HG03095 (cell line): Measurements from ENCODE around the gene IL1RAPL1.

Source experiments
- ATAC-seq: cut with Tn5 transposase; IDR thresholded peaks from one replicate; pipeline ENCODE4 v1.9.1; 2021; ENCODE audit warnings: moderate library complexity; ENCODE audit not compliant: unreplicated experiment

The IL1RAPL1 gene

DNA sequence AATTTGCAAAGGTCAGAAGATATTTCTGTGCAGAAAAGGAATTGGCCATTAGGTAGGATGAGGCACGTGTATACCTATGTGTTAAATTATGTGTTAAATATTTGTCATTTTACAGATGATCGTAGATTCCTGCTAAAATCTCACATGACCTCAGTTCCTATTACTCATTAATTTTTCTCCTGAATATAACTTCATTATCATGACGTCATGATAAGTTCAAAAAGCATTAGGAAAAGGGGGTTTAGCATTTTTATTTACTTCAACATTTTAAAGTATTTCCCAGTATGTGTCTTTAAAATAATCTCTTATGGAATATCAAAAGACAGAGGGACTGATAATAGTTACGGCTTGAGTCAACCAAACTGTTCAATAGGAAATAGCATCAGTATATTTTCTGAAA is 372.8 kb downstream of the IL1RAPL1 start:
- no peak for ATAC-seq

DNA sequence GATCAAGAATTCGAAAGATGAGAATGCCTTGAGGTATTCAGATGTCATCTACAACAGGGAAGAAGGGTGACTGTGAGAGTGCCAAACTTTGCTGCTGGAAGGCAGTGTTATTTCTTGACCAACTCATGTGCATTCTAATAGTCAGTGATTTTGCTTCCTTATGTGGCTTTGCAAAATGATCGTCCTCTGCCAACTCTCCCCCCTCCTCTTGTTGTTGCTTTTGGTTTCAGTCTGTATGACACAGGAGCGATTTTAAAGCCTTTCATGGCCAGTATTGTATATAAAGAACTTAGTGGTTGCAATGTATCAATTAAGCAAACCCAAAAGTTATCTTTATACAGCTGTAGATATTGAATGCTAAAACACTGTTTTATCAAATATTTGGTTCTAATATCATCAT is 379.1 kb downstream of the IL1RAPL1 start:
- ATAC-seq: no peak

DNA sequence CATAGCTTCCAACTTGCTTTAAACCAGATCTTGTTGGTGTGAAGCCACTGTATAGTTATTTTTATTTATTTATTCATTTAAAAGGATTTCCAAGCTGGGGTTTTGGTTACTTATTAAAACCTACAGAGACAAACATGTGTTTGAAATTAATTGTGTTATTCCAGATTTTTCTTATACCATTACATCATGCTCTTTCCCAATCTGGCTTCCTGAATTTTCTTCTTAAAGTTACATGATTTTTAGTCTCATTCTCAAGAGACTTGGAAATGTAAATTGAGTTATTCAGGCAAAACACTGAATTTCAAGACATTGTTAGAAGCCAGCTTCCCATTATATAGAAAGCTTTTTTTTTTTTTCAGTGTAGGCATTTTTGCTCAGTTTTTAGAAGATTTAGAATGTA is 381.9 kb downstream of the IL1RAPL1 start:
- no peak for ATAC-seq

DNA sequence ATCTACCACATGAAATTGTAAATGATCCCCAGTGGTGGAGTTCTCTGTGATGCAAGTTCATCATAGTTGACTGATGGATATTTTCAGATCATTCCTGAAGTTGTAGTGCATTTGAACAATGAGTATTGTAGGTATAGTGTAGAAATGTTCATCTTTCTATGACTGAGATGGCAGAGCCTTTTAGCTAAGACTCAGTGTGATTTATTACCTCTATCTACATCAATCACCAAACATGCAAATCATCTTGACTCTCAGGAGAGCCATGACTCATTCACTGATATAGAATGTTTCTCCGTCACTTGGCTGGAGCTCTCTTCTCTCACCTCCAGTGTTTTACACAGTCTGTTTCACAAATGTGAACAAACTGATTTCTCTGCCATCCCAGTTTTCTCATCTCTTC is 392.6 kb downstream of the IL1RAPL1 start:
- no peak for ATAC-seq

DNA sequence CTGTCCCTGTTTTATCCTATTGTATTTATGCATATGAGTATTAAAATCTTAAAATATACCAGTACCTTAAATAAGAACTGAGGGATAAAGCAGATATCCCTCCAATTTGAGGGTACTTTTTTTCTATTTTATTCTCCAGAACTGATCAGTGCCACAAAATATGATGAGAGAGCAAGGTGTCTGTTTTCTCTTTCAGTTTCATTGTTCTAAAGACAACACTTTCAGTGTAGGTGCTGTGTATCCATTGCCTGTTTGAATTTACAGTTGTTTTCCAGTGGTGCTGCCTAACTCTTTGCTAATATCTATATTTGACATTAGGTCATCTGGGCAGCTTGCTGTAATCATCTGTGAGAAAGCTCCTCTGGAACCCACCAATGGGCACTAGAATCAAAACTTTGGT is 394.7 kb downstream of the IL1RAPL1 start:
- ATAC-seq: no peak

DNA sequence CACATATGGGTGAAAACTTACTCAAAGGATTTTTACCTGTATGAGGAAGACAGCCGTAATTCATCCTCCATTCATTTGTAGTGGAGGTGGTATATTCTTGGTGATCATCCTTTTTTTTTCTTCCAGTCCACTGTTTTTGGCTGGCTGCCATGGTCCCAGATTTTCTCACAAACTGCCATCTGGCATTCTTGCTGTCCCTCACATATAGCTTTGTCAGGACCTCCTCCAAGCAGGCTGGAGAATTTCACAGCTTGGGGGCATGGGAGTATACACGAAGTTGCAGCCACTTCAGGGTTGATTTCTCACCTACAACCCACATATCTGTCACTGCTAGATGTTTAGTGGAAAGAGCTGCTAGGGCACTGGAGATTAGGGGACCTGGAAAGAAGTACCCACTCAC is 401.0 kb downstream of the IL1RAPL1 start:
- ATAC-seq: no peak

DNA sequence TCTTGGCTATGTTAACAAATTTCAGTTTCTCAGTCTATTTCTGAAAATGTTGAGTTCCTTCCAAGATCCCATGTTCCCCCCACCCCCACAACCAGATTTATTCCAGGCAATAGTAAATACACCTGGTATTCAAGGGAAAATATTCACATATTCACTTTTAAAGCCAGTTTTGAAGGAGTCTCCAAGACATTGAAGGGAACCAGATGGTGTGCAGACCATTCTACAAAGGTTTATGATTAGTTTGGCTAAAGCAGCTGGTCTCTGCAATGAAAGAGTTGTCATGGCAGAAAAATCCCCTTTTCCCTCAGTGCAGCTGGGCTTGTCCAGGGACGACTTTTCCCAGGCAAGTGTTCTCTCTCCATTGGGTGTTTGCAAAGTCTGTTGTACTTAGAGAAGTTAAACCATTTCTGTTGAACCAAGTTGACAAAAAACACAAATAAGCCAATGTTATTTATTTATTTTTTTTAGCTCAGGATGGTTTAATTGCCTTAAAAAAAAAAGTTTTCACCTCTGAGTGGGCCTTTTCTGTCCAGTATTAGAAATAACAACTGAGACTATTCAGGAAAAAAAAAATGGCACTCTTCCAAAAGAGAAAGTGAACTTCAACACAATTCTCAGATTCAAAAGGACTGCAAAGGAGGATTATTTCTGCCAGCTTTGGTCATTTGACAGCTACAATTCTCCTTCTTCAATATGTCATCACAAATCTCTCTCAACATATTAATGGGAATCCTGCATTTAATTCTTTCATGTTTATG is 410.6 kb downstream of the IL1RAPL1 start:
- ATAC-seq: no peak

DNA sequence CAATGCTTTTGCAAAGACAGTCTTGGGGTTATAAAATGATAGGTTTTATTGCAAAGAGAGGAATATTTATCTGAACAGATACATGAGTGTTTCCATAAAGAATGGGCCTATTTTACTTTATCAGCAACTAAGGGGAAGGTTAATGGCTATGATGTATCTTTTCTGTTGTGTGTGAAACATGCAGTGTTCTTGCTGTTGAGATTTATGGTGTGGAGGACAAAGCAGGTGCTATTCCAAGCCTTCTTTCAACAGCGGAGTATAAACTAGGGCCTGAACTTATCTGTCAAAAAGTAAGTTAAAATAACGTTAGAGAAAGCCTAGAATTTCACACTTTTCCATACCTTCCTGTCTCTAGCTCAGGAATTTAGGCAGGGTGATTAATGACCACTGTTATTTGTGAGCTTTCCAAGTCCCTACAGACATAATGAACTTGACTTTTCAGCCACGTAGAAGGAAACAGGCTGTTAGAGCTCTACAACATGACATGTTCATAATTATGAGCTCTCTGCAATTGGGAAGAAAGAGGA is 411.4 kb downstream of the IL1RAPL1 start:
- no peak for ATAC-seq

DNA sequence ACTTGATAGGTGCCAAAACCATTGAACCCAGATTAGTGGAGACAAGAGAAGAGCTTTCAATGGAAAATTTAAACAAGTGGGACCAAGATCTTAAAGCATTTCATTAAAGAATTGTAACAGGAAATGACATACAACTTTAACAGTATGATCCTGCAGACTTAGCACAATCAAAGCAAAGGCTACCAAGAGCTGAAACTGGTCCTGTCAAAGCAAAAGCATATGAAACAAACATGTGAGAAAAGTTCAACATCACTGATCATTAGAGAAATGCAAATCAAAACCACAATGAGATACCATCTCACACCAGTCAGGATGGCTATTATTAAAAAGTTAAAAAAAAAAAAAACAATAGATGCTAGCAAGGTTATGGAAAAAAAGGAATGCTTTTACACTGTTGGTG is 425.6 kb downstream of the IL1RAPL1 start:
- ATAC-seq: no peak

DNA sequence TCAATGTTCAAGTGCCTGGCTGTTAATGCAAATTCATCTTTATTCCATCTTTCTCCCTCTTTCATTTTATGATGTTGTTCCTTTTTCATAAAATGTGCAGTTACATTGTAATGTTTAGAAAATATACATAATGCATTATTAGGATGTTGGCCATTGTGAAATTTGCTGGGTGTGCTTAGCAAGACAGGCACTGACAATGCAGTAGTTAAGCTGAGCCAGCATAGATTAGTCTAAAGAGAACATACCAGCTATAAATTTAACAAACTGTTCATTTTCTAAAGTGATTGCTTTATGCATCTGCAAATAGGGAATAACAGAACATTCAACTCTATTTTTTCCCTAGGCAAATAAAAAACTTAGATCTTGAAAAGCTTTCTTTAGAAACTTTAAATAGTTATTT is 436.0 kb downstream of the IL1RAPL1 start:
- ATAC-seq: no peak

DNA sequence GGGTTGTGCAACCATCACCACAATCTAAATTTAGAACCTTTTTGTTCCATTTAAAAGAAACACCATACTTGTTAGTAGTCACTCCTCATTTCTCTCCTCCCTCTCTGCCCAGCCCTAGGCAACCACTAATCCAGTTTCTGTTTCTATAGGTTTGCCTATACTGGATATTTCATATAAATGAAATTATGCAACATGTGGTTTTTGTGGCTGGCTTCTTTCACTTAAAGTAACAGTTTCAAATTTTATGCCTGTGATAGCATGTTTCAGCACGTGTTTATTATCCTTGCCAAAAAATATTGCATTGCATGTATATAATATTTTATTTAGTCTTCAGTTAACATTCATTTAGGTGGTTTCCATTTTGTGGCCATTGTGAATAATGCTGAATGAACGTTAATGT is 437.6 kb downstream of the IL1RAPL1 start:
- no peak for ATAC-seq

DNA sequence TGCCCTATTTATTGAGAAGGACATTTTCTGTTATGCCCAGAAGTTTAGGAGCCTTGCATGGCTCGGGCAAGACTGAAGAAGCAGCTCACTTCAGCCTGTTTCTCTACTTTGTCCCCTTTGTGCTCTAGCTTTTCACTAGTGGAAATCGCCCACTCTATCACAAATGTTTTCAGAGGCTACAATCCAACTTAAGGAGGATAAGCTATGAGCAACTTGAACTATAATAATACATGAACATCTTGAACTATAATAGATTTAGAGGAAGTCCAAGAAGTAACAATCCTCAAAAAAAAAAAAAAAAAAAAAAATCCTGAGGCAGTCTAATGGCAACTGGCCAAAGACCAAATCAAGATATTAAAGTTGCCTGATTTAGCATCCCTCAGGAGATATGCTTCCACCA is 452.3 kb downstream of the IL1RAPL1 start:
- ATAC-seq: no peak

DNA sequence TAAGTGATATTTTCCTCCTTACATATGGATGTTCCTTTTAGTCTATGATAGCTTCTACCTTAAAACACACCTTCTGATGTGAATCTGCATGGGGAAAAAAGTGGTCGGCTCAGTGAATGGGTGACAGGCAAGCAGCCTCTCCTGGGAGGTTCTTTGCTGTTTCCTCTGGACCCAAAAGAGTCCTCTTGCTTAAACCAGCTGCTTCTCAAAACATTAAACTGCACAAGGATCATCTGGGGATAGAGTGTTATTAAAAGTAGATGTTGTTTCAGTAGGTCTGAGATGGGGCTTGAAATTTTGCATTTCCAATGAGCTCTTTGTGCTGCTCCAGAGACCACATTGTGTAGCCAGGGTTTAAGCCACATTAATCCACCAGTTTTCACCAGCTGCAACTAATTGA is 452.9 kb downstream of the IL1RAPL1 start:
- ATAC-seq: no peak

DNA sequence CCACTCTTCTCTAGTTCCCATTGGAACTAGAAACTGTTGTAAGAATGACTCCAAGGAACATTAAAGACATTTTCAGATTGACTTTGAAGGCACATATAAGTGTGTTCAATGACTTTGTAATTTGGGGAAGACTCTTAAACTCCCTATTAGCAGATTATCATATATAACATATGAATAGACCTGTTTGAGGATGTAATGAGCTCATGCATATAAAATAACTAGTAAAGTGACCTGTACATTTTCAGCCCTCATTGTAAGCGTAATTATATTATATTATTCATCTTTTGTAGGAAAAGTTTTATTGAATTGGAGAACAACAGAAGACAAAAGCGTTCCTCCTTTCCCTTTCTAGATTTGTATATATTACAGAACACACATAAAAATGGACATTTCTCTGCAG is 455.1 kb downstream of the IL1RAPL1 start:
- no peak for ATAC-seq

DNA sequence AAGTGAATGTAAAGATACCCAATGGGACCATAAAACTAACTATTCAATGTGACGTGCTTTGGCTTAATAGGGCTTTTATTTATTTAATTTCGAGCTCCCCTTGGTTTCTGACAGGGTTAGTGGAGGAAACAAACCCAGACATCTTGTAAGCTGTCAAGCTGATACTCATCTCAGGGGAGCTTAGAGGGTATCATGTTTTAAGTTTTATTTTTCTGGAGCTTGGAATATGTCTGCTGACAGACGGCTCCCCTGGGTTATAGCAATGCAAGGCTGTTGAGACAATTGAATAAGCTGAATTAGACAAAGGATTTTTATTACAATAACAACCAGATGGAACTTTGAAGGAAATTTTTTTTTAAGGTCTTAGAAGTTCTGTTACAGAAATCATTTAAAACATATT is 456.5 kb downstream of the IL1RAPL1 start:
- no peak for ATAC-seq

DNA sequence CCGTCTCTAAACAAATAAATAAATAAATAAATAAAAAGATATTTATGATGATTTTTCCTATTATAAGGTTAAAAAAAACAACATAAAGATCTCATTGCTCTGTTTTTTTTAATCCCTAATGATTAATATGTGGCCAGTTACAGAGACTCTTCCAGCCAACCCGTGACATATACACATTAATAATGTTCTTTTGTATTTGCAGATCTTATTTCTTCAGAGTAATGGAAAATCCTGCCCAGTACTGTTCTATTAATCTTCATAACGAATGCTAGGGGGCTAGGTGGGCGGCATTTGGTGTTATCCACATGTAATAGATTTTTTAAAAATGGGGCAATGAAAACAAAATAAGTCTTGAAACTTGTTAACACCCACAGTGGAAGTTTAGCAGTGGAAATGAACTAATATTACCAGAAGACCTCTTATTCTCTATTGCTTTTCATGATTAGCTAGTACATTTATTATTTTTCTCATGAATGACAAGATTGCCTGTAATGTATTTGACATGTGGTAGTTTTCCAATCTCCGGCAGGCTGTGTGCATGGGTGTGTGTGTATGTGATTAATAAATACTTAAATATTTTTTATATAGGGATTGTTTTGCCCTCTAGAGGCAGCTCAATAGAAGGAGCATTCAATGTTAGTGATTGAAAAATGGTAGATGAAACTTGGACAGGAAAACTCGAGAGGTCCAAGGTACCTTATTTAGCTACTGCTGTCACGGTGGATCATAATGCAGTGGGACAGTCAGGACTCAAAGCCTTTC is 457.4 kb downstream of the IL1RAPL1 start:
- no peak for ATAC-seq

DNA sequence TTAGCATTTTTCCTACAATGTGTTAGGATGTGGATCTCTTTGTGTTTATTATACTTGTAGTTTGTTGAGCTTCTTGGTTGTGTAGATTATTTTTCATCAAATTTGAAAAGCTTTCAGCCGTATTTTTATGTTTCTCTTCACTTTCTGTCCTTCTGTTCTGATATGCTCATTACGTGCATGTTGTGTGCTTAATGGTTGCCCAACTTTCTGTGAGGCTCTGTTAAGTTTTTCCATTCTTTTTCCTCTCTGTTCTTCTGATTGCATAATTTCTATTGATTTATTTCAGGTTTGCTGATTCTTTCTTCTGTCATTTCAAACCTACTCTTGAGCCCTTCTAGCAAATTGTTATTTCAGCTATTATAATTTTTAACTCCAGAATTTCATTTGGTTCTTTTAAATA is 478.2 kb downstream of the IL1RAPL1 start:
- no peak for ATAC-seq

DNA sequence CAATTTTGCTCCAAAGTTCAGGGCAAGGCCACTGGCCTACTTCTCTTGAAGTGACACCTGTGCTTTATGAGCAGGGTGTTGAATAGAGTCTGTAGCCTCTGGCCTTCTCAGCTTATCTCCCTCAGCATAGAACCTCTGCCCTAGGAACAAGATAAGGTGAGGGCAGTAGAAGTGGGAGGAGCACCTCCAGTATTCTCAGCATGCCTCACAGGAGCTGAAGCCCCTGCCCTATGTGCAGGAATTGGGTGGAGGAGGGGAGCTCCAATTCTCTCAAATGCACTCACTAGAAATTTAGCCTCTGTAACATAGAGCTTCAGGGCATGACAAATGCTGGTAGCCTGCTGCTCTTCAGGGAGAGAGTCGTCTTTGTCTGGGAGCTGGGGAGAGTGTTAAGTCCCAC is 479.3 kb downstream of the IL1RAPL1 start:
- ATAC-seq: no peak

DNA sequence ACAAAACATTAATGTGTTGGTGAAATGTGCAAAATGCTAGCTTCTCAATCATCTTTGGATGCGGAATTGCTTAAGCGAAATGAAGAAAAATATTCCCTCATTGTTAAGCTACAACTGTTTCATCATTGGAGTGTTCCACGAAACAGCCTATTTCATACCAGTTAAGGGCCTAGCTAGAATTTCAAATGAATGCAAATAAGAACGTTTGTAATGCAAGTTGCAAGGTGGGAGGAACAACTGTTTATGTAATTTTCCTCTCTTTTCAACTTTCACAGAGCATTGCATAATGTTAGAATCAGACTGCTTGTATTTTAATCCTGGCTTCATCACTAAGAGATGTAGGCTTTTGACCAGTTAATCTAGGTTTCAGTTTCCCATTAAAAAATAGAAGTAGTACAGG is 480.1 kb downstream of the IL1RAPL1 start:
- no peak for ATAC-seq

DNA sequence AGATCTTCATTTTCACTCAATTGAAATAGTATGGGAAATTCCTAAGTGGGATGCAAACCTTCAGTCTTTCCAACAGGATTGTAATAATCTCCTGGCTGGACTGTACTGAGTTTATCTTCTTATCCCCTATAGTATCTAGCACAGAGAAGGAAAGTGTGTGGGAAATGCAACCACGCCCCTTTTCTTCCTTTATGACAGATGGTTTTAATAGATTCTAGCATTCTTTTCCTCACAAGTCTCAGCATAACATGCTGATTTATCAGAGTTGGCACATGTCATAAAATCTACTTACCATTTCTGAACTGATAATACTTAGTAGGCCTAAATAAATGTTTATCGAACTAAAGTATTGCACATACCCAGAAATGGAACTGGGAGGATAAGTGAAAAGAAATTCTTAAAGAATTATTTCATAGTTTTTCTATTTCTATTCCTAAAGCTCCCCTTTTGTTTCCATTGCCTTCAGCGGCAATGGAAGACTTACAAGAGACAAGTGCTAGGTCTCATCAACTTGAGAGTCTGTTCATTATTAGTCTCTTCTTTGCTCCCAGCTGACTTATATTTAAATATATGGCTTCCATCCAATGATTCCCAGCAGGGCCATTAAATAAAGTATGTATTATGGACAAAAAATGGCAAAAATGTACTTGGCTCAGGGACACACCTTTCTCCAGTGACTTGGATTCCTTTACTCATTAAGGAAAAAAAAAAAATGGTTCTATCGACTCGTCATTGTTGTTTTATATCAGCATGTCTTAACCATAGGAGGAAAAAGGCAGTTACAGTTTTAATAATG is 484.5 kb downstream of the IL1RAPL1 start:
- ATAC-seq: no peak

DNA sequence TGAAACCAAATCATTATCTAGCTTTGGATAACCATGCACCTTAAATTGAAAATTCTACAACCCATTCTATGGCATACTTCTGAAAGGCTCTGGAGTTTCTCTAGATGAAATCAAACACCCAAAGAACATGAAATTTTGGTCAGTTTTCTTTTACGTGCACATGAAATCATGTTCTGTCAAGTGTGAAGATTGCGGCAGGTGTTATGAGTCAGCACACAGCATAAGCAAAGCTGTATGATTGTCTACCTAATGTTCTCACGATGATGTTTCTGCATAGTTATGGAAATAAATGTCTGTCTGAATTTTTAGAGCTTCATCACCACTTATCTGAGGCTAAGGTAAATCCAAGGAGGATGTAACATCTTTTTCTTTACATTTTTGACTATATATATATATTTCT is 495.3 kb downstream of the IL1RAPL1 start:
- ATAC-seq: no peak

DNA sequence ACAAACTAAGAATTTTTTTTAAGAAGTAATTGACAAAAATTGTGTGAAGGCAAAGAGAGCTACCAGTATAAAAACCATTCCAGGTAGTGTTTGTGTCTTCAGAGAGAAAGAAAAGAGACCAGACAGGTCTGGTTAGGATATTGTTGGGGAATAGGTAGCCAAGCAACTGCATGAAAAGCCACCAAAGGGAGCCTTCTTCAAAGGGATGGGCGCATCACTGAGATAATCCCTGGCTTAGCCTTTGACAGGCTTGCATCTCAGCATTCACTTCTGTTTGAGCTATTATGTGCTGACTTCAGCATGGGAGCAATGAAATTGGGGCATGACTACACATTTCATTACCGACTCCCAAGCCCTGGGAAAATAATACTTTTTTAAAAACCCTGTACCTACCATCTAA is 496.6 kb downstream of the IL1RAPL1 start:
- ATAC-seq: no peak
